AG08396 (cell line): ENCODE results near the gene BTBD2.
A peak's percentile ranks its signal among the peaks of the same experiment; 100 is the strongest.

Source experiments
- DNase-seq: peaks from one replicate; pipeline ENCODE4 v3.0.0; 2012; ENCODE audit warnings: low spot score, mixed read lengths

Gene BTBD2

GRCh38 chr19:2015608-2015950, at the start of gene BTBD2:
Gene BTBD2, minus strand, starts transcription at chr19:2015714. Its CDS starts 11 bp downstream, at chr19:2015703.
- DNase-seq, result no peak

- DNase-seq, result no peak
Measured at GRCh38 chr19:2064788-2065524, 49.4 kb upstream of the BTBD2 start.

- DNase-seq, result no peak
Measured at GRCh38 chr19:2064395-2064787, 48.9 kb upstream of the BTBD2 start.

GRCh38 chr19:2063824-2064223, 48.3 kb upstream of the BTBD2 start:
- no peak for DNase-seq

GRCh38 chr19:2062770-2063169, 47.3 kb upstream of the BTBD2 start:
- no peak for DNase-seq

- DNase-seq, result no peak
Measured at GRCh38 chr19:2062389-2062729, 46.8 kb upstream of the BTBD2 start.

- DNase-seq, result peak; percentile 99
Measured at GRCh38 chr19:2061495-2062388, 46.2 kb upstream of the BTBD2 start.

GRCh38 chr19:2060884-2061494, 45.5 kb upstream of the BTBD2 start:
- DNase-seq, result peak; percentile 54

- DNase-seq, result no peak
Measured at GRCh38 chr19:2059422-2060201, 44.1 kb upstream of the BTBD2 start.

- no peak for DNase-seq
Measured at GRCh38 chr19:2058570-2059421, 43.3 kb upstream of the BTBD2 start.

- DNase-seq, result no peak
Measured at GRCh38 chr19:2057484-2058469, 42.3 kb upstream of the BTBD2 start.

GRCh38 chr19:2056837-2057192, 41.3 kb upstream of the BTBD2 start:
- no peak for DNase-seq

- no peak for DNase-seq
Measured at GRCh38 chr19:2055931-2056836, 40.7 kb upstream of the BTBD2 start.

- no peak for DNase-seq
Measured at GRCh38 chr19:2054763-2055162, 39.2 kb upstream of the BTBD2 start.

GRCh38 chr19:2053601-2054389, 38.3 kb upstream of the BTBD2 start:
- no peak for DNase-seq

- no peak for DNase-seq
Measured at GRCh38 chr19:2051773-2052704, 36.5 kb upstream of the BTBD2 start.
